ENCODE data around the gene TFB2M.

- no peak for TF ChIP-seq CTCF (optimal IDR thresholded peaks at IDR 0.05 in 1 of 3, IDR thresholded peaks at IDR 0.05 in 1 of 3, conservative IDR thresholded peaks at IDR 0.05 in 1 of 3; ENCODE audit: extremely low read depth in 1 of 3, insufficient read depth in 2 of 3, low read length in 3 of 3)
- TF ChIP-seq EZH2 (IDR thresholded peaks at IDR 0.05; ENCODE audit: low read length): no peak
Measured at GRCh38 chr1:246512635-246513034, 53.4 kb downstream of the TFB2M start.
